ENCODE measurements around the gene FBXO31. TPM values are rescaled to one million over a fixed set of nuclear protein-coding genes. Genes with fewer than 3 reads are reported as not detected.

The FBXO31 gene, protein sequence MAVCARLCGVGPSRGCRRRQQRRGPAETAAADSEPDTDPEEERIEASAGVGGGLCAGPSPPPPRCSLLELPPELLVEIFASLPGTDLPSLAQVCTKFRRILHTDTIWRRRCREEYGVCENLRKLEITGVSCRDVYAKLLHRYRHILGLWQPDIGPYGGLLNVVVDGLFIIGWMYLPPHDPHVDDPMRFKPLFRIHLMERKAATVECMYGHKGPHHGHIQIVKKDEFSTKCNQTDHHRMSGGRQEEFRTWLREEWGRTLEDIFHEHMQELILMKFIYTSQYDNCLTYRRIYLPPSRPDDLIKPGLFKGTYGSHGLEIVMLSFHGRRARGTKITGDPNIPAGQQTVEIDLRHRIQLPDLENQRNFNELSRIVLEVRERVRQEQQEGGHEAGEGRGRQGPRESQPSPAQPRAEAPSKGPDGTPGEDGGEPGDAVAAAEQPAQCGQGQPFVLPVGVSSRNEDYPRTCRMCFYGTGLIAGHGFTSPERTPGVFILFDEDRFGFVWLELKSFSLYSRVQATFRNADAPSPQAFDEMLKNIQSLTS
- total RNA-seq = 34.5 and 35.6 TPM in 2 replicates

GRCh38 chr16:87383505-87384161 lies at the start of gene FBXO31:
Gene FBXO31, minus strand, starts transcription at chr16:87383776. Its CDS starts 32 bp downstream, at chr16:87383744.

GRCh38 chr16:87391950-87392820 lies 8.6 kb upstream of the FBXO31 start, which contains the start of gene MAP1LC3B:
Gene MAP1LC3B, plus strand, starts transcription at chr16:87392336. Its CDS starts 92 bp downstream, at chr16:87392428.

GRCh38 chr16:87316923-87317749 lies 66.4 kb downstream of the FBXO31 start, which contains the start of gene C16orf95:
Gene C16orf95, minus strand, starts transcription at chr16:87317392. Its CDS starts 150 bp downstream, at chr16:87317242.

Other genes with a start within 250 kb of the FBXO31 start
- gene C16orf95, start 66.4 kb downstream of the FBXO31 start, total RNA-seq = 4.9 and 7.0 TPM in 2 replicates
- 19.5 and 21.7 TPM in 2 replicates for gene MAP1LC3B, start 8.6 kb upstream of the FBXO31 start, total RNA-seq
- 11.8 and 13.7 TPM in 2 replicates for gene ZCCHC14, start 109.2 kb upstream of the FBXO31 start, total RNA-seq
- not detected in 2 replicates for gene JPH3, start 218.7 kb upstream of the FBXO31 start, total RNA-seq